B cell (primary cell): ENCODE measurements around the gene PIWIL4. TPM values are rescaled to one million over a fixed set of nuclear protein-coding genes. Genes with fewer than 3 reads are reported as not detected.

Experiments used
- ATAC-seq: fragments of 200-7000 bp; cut with Tn5 transposase; one replicate; pipeline ENCODE4 v1.10.0; 2021; ENCODE audit warnings: low read depth, mild to moderate bottlenecking, moderate number of reproducible peaks, moderate library complexity
- CTCF ChIA-PET: fragments of 350-600 bp; sonication (Branson Sonifier 250); formaldehyde crosslinking; loops from one replicate; lab custom pipeline; 2021; ENCODE audit warnings: antibody characterized with exemption, inconsistent platforms; lab: Charles Lee
- POLR2A ChIA-PET: fragments of 350-600 bp; sonication (Branson Sonifier 250); formaldehyde crosslinking; loops from one replicate; lab custom pipeline; 2021; ENCODE audit warnings: antibody characterized with exemption; lab: Charles Lee
- DNase-seq: peaks from one replicate; pipeline ENCODE4 v3.0.0; 2013
- H2AFZ ChIP-seq: 2 replicates; pipeline ENCODE4 v1.6.1; 2012; ENCODE audit warnings: mild to moderate bottlenecking, low read depth, low read length; ENCODE audit not compliant: insufficient read depth, poor library complexity, severe bottlenecking
- H3K27ac ChIP-seq, 2 donors: 1 replicate in 1 of 2; 2 replicates in 1 of 2; pipeline ENCODE4 v1.5.1; 2012 to 2013; ENCODE audit warnings: low read length in 2 of 2, mild to moderate bottlenecking in 2 of 2, moderate library complexity in 1 of 2
- H3K27me3 ChIP-seq, 4 experiments: fragments of 200-600 bp in 1 of 4; sonication (generic) in 1 of 4; replicated peaks in 1 of 4; 1 replicate in 2 of 4; 2 replicates in 2 of 4; pipeline versions ENCODE4 v1.6.1 to v1.7.0; 2013 to 2016; ENCODE audit warnings: low read length in 3 of 4, mild to moderate bottlenecking in 2 of 4, mixed read lengths in 1 of 4, moderate library complexity in 1 of 4; ENCODE audit not compliant: insufficient read depth in 4 of 4, control insufficient read depth in 3 of 4; ENCODE audit errors: control extremely low read depth in 1 of 4
- H3K36me3 ChIP-seq, 2 experiments: replicated peaks in 1 of 2; 1 replicate in 1 of 2; 2 replicates in 1 of 2; pipeline versions ENCODE4 v1.6.1 to v1.7.1; 2013; ENCODE audit warnings: low read length in 1 of 2; ENCODE audit not compliant: insufficient read depth in 2 of 2, control insufficient read depth in 1 of 2; ENCODE audit errors: control extremely low read depth in 1 of 2, extremely low read depth in 1 of 2
- H3K4me1 ChIP-seq, 2 donors: fragments of 200-600 bp in 1 of 2; sonication (generic) in 1 of 2; 1 replicate in 1 of 2; 2 replicates in 1 of 2; pipeline versions ENCODE4 v1.5.1 to v1.6.1; 2013 to 2017; ENCODE audit warnings: low read length in 2 of 2; ENCODE audit not compliant: control insufficient read depth in 2 of 2, insufficient read depth in 2 of 2
- H3K4me2 ChIP-seq: replicated peaks from 2 replicates; pipeline ENCODE3; 2012; ENCODE audit warnings: mild to moderate bottlenecking, low read depth, low read length; ENCODE audit not compliant: poor library complexity, severe bottlenecking
- H3K4me3 ChIP-seq, 5 experiments: fragments of 200-600 bp in 1 of 5; sonication (generic) in 1 of 5; 1 replicate in 3 of 5; 2 replicates in 2 of 5; pipeline versions ENCODE4 v1.5.1 to v1.7.0; 2011 to 2016; ENCODE audit warnings: low read length in 4 of 5, mild to moderate bottlenecking in 4 of 5, low read depth in 2 of 5, control low read depth in 1 of 5, moderate library complexity in 1 of 5; ENCODE audit not compliant: insufficient read depth in 1 of 5; ENCODE audit errors: control extremely low read depth in 1 of 5, extremely low read depth in 1 of 5
- H3K79me2 ChIP-seq: fragments of 200-600 bp; sonication (generic); one replicate; pipeline ENCODE4 v1.6.0; 2016; ENCODE audit warnings: low read length; ENCODE audit not compliant: control insufficient read depth, insufficient read depth
- H3K9ac ChIP-seq: fragments of 200-600 bp; sonication (generic); 2 replicates; pipeline ENCODE4 v1.6.1; 2017; ENCODE audit warnings: mild to moderate bottlenecking, low read length, moderate library complexity
- H3K9me3 ChIP-seq, 3 donors: one replicate each; pipeline versions ENCODE4 v1.6.1 to v1.7.1; 2013; ENCODE audit warnings: low read length in 2 of 3; ENCODE audit not compliant: control insufficient read depth in 2 of 3, insufficient read depth in 1 of 3; ENCODE audit errors: control extremely low read depth in 1 of 3
- H4K20me1 ChIP-seq: 2 replicates; pipeline ENCODE4 v1.6.0; 2012; ENCODE audit warnings: mild to moderate bottlenecking, low read length; ENCODE audit not compliant: insufficient read depth, control insufficient read depth, poor library complexity, severe bottlenecking
- H3K27ac Mint-ChIP-seq: one replicate; pipeline ENCODE4 v1.8.0; 2021; ENCODE audit warnings: mixed read lengths
- H3K27me3 Mint-ChIP-seq: one replicate; pipeline ENCODE4 v1.8.0; 2021; ENCODE audit warnings: mixed read lengths
- H3K4me1 Mint-ChIP-seq: one replicate; pipeline ENCODE4 v1.8.0; 2021; ENCODE audit warnings: mixed read lengths
- H3K4me3 Mint-ChIP-seq: one replicate; pipeline ENCODE4 v1.8.0; 2021; ENCODE audit warnings: mixed read lengths
- H3K9me3 Mint-ChIP-seq: one replicate; pipeline ENCODE4 v1.8.0; 2022; ENCODE audit warnings: mixed read lengths; ENCODE audit not compliant: insufficient read depth
- CTCF ChIP-seq: fragments of 200-600 bp; IDR thresholded peaks from one replicate; pipeline ENCODE4 v1.8.0; 2022; ENCODE audit warnings: antibody characterized with exemption, mild to moderate bottlenecking
- EZH2 ChIP-seq: IDR thresholded peaks from 2 replicates; pipeline ENCODE4 v1.6.1; 2012; ENCODE audit warnings: borderline replicate concordance, low read depth, mild to moderate bottlenecking, moderate library complexity, low read length; ENCODE audit not compliant: insufficient read depth, poor library complexity, severe bottlenecking
- WGBS: methylation state at CpG from one replicate; pipeline ENCODE4 v1.1.5; 2013; ENCODE audit warnings: missing lambda C conversion rate; ENCODE audit not compliant: insufficient coverage; 5-methylcytosine and 5-hydroxymethylcytosine counted together
- intact Hi-C: fragments of 100-400 bp; cut with micrococcal nuclease; formaldehyde crosslinking; loops from one replicate; pipeline ENCODE4 v1.10.0; 2022
- polyA plus RNA-seq: library from polyadenylated mRNA; depleted of rRNA; stranded (reverse); fragments of >200 nt; gene quantifications from 2 replicates; pipeline ENCODE4 v1.2.3, GENCODE V29; 2012
- total RNA-seq, 2 donors: library from RNA; stranded (reverse); fragments of 120-200 nt in 1 of 2; gene quantifications; 1 replicate in 1 of 2; 2 replicates in 1 of 2; pipeline versions ENCODE4 v1.2.3 to v1.2.4, GENCODE V29; 2013 to 2022

Gene PIWIL4
- total and polyA plus RNA-seq, 2 donors (not counting 1 experiment from before 2014, with no cell fraction given), result 0.67 to 1.4 TPM

GRCh38 chr11:94647926-94648325 is 80.8 kb downstream of the PIWIL4 start:
- Histone ChIP-seq H4K20me1 (no peaks in the 10 kb centered on the region), H3K4me1 (no peaks in the 10 kb centered on the region), H3K4me2 (no peak overlapping the region), H3K36me3 (no peaks in the 10 kb centered on the region), H3K9me3 (no peaks in the 10 kb centered on the region), H2AFZ (no peak overlapping the region), H3K79me2 (no peaks in the 10 kb centered on the region), H3K27me3 (peaks cover 0 to 4% (median 0%) of the 10 kb centered on the region in 4 experiments), H3K27ac (no peak overlapping the region), H3K4me3 (no peak overlapping the region), H3K9ac (no peak overlapping the region)
- H3K4me3 Mint-ChIP-seq, result no peak overlapping the region
- WGBS, result 78% methylated on average over 2 of the region's 3 CpGs
- ChIA-PET CTCF (no interaction called here), POLR2A (no interaction called here)
- ATAC-seq, result no peak
- intact Hi-C loops, result no loop called here
- TF ChIP-seq CTCF (no peak), EZH2 (no peak)
- H3K27ac Mint-ChIP-seq, result no peak overlapping the region
- no peaks in the 10 kb centered on the region for H3K4me1 Mint-ChIP-seq
- no peak for DNase-seq
- H3K9me3 Mint-ChIP-seq, result no peaks in the 10 kb centered on the region
- H3K27me3 Mint-ChIP-seq, result peaks cover 16% of the 10 kb centered on the region

- Histone ChIP-seq H3K27ac (no peak overlapping the region), H3K9me3 (no peaks in the 10 kb centered on the region), H3K27me3 (peaks cover 0 to 4% (median 0%) of the 10 kb centered on the region in 4 experiments), H3K4me3 (no peak overlapping the region), H2AFZ (no peak overlapping the region), H4K20me1 (no peaks in the 10 kb centered on the region), H3K4me1 (no peaks in the 10 kb centered on the region), H3K36me3 (no peaks in the 10 kb centered on the region), H3K4me2 (no peak overlapping the region), H3K79me2 (no peaks in the 10 kb centered on the region), H3K9ac (no peak overlapping the region)
- no peaks in the 10 kb centered on the region for H3K9me3 Mint-ChIP-seq
- WGBS, result 100% methylated on average over 1 of the region's 2 CpGs
- peaks cover 16% of the 10 kb centered on the region for H3K27me3 Mint-ChIP-seq
- intact Hi-C loops, result no loop called here
- no peak overlapping the region for H3K27ac Mint-ChIP-seq
- ChIA-PET CTCF (no interaction called here), POLR2A (no interaction called here)
- ATAC-seq (no peak), DNase-seq (no peak)
- TF ChIP-seq EZH2 (no peak), CTCF (no peak)
- H3K4me3 Mint-ChIP-seq, result no peak overlapping the region
- no peaks in the 10 kb centered on the region for H3K4me1 Mint-ChIP-seq
Measured at GRCh38 chr11:94648789-94649188, 81.6 kb downstream of the PIWIL4 start.
